SKM-1 (cell line): ENCODE measurements around the gene VSX1.

ENCODE experiments used
- DNase-seq: peaks from one replicate; lab custom pipeline; 2025; ENCODE audit not compliant: unreplicated experiment; lab: John Stamatoyannopoulos, UW

The VSX1 gene

DNA sequence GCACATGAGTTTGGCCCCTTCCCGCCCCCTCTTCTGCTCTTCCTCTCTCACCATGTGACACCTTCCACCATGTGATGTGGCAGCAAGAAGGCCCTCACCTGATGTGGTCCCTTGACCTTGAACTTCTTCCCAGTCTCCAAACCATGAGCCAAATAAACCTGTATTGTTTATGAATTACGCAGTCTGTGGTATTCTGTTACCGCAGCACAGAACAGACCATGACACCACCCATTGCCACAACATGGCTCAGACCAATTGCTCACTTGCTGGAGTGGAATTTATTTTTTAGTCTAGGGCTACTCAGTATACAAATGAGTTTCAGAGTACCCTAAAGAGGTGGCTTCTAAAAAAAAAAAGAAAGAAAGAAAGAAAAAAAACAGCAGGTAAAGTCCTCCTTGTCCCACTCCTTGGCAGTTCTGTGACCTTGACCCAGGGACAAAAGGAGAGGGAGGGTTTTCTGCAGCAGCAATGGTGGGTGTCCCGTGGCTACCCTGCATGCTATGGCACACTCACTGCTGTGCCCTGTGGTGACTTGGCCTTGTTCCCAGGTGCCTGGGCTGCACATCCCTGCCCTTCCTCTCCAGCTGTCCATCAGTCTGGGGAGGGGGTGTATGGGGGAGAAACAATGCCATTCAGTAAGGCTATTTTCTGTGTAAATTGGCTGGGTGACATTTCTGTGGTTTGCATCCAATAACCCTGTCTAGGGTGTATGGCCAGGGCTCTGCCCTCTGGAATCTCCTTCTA lies 5.4 kb upstream of the VSX1 start:
- no peak for DNase-seq

DNA sequence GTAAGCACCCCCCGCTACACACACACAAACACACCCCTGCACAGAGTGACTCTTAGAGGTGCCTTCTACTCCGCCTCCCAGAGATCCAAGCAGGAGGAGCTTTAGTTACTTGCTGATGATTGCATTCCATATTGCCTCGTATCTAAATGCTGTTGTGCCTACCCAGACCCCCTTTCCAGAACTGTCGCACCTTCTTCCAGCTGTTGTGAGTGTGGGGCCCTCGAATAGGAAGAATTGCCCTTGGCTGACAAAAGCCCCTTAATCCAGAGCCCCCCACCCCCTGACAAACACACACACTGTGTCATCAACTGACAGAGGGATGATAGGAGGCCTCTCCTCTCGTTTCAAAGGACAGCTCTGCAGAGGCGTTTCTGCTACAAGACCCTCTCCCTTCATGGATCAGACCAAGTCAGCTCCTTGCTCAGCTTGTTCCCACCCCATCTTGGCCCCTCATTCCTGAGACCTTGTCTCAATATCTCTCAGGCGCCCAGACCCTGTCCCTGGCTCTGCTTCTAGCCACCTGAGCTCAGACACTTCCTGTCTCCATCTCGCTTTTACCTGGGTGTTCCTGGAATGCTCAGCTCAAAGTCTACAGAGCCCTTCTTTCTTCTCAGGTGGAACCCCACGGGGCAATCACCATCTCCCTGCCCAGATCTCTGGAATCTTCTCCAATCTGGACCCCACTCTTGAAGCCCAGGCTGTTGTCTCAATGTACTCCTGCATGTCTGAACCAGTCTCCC lies 4.0 kb upstream of the VSX1 start:
- no peak for DNase-seq

DNA sequence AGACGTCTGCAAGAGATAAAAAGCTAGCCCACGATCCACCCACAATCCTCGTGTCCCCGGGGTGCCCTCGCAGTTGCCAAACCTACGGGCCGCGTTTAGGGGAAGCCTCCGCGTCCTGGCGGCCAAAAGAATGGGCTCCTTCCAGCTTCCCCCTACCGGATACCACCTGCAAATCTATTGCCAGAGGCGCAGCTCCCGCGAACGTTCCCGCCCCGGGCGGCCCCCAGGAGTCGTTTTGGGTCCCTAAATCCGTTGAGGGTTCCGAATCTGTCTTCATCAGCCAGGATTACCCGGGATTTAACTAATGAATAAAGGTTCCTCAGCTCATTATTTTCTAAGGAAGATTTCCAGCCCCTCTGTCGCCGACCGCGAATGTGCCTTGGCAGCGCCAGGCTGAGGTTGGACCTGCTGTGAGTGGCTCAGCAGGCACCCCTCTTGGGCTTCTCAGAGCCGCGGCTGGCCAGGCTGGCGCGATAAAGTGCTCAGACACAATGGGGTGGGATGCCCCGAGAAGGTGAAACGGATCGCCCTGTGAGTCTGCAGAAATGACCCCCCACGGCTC lies 2.8 kb upstream of the VSX1 start:
- no peak for DNase-seq

DNA sequence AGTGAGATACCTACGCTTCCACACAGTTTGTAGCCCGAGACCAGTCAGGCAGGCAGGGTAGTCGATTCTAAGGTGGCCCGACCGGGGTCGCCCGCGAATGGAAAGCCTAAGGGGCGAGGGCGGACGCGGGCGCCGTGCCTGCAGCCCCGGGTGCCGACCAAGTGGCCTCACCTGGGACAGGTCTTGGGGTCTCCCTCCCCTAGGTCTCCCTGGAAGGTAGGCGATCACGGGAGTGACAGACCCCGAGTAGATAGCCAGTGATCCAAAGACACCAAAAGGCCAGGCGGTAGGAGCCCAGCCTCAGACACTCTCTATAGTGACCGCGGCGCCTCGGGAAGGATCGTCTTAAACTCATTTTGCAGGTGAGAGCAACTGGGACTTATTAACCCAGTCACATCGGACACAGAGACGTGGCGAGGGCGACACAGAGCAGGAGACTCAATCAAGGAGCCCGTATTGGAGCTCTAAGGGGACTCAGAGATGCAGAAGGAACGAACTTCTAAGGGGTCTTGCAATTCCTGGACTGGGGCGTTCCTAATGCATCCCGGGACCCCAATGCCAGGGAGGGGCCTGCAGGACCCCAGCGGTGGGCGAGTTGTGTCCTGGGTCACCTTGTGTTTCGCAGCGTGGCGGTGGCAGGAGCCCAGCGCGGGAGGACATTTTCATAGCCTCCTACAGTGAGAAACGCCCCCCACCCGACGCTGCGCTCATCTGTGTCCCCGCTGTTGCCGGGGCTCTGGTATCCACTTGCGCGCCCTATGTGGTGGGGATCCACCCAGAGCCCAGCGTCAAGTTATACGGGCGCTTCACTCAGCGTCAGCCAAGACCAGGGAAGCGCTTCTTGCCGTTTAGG lies 2.1 kb upstream of the VSX1 start:
- no peak for DNase-seq

DNA sequence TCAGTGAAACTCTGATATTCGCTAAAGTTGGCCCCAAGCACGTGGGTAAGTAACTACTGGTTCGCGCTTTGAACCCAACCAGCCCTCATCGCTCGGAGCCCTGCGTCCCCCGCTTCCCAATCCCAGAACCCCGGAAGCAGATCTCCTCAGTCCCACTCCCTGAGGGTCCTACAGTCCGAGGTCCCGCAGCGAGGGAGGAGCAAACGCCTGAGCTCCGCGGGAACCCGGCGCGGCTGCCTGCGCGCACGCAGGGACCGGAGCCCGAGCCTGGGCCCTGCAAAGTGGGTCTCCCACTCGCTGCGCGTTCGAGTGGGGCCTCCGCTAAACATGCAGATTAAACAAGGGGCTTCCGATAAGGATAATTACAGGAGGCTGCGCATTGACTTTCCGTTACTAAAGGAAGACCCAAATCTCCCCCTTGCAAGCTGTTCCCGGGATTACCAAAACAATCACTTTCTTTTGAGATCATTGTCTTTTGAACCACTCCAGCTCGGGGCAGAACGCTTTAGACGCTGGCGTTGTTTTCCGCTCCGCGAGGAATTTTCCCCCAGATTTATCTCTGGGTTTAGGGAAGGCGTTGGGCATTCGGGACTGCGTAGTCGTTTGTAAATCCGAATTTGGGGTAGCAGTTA lies 1.3 kb upstream of the VSX1 start:
- DNase-seq = no peak

DNA sequence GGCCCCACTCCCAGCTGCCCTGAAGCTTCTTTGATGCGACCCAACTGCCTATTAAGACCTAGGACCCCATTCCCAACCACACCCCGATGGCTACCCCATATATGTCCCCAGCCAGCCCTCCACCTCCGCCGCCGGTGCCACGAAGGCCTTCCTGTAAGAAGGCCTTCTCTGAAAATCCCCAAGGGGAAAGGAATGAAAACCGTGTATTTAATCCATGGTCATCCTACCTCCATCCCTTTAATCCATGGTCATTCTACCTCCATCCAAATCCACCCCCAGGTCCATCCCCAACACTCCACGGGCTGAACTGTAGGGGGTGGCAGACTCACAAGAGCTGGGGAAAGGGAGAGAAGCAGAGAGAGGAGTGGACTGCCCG lies 545 bp upstream of the VSX1 start:
- DNase-seq = no peak

DNA sequence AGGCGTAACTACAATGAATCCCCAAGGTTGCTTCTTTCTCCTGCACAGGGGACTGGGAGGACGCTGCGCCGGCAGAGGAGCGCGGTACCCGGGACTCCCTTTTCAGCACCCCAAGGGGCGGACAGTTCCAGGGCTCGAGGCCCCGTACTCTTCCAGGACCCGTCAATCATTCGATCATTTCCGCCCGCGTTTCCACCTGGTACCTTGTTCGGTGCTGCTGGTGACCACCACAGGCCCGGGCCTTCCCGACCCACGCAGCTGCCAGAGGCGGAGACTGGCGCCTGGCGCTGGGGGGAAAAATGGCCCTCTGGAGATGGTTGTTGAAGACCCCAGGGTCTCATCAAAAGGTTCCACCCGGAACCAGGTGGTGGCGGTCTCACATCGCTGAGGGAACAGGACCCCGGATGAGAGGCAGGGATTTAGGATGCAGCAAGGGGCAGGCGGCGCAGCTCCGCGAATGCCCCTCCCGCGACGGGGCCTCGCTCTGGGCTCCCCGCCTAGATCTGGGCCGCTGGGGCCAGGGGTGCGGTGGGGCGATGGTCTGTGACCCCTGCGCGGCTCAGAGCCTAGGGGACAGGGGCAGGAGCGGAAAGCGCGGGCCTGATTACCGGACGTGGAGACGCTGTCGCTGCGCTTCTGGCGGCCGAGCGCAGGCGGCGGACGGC lies 744 bp downstream of the VSX1 start:
- DNase-seq = no peak

DNA sequence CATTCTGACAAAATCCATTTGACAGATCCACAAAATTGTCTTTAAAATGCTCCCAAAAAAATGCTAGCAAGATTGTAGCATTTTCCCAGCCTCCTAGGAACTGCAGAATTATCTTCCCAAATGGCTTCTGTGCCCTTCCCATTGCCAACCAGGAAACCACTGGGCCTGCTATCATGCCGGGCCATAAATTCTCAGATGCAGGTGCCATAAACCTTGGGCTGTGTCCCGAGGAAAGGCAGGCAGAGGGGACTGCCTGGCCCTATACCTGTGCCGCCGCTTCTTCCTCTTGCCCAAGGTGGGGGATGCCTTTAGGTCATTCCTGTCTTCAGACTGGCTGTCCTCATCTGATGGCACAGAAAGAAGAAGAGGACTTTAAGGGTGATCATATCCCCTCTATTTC lies 2.8 kb downstream of the VSX1 start:
- no peak for DNase-seq

DNA sequence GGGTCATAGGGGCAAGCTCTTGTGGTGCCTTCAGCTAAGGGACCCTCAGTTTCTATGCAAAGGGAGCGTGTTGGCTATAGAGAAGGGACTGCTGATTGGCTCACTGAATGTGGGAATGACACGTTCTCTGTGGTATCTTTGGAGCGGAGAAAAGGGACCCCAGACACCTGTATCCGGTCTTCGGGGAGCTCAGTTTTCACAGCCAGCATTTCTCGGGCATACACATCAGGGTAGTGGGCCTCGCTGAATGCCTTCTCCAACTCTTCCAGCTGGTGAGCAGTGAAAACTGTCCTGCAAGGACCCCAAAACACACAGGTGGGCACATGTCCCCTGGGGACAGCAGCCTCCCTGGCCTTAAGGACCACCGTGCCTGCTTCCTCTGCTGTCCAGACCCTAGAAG lies 3.3 kb downstream of the VSX1 start:
- no peak for DNase-seq

DNA sequence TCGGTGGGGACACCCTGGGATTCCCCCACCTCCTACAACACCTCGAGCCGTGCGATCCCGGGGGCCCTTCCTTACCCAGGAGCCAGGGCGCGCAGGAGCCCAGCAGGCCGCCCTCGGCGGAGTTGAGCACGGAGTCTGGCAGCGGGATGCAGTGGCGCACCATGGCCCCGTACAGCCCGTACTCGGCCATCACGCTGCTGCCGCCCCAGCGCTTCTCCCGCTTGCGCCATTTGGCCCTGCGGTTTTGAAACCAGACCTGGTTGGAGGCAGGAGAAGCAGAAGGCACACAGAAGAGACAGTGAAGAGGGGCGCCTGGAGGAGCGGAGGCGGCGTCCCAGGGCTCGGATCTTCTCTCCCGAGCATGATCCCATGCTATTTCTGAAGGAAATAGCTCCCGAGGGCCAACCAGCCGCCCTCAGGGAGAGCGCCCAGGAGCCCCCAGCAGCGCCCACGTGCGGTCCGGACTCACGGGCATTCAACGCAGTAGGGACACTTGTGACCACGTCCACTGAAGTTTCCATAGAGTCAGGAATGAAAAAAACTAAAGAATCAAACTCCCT lies 4.3 kb downstream of the VSX1 start:
- peak; percentile 55 for DNase-seq

DNA sequence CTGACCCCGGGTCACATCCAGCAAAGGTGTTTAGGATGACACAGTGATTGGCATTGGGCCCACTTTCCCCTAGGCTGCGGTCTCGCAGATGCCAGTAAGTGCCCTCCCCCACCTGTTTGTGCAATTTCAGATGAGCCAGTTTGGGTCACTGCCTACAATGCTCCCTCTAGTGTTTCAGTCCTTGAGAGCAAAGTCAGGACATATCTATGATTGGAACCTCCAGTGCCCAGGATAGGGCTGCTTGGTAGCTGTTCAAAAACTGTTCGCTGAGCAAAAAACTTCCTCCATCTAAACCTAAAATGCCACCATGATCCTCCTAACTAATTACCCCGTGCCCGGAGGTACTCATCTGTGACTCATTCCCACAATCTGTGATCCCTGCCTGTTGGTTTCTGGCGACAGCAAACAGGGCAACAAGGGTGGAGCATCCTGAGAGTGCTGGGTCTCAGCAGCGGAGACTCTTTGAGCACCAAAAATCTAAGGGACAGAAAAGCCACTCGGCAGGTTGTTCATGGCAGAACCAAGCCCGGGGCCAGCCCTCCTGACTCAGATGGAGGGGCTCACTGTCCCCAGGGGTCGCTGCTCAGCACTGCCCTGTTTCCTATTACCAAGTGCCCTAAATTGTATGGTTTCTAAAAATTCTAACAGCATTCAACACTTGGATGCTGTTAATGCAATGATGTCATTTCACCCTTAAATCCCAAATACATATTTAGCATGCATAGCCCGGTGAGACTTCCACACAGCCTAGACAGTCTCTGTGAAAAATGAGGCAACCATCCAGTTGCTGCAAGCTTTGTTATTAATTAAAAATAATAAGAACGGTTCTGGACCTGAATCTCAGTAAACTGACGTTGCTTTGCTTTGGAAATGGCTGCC lies 5.0 kb downstream of the VSX1 start:
- DNase-seq = peak; percentile 42

DNA sequence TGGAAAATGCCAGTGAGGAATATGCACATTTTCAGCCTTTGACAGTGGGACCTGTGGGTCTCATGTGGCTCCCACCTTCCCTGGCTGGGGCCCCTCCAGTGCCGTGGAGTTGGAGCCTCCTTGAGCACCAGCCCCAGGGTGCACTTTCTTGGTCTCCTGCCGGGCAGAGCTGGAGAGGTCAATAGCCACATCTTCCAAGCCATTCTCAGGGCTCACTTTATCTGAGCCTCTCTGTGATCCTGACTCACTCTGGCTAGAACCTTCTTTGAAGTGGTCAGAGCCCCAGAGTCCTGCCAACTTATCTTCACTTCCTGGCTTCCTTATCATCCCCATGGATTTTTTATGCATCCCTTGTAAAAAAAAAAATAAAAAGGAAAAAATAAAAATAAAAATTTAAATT lies 5.7 kb downstream of the VSX1 start:
- DNase-seq = no peak

DNA sequence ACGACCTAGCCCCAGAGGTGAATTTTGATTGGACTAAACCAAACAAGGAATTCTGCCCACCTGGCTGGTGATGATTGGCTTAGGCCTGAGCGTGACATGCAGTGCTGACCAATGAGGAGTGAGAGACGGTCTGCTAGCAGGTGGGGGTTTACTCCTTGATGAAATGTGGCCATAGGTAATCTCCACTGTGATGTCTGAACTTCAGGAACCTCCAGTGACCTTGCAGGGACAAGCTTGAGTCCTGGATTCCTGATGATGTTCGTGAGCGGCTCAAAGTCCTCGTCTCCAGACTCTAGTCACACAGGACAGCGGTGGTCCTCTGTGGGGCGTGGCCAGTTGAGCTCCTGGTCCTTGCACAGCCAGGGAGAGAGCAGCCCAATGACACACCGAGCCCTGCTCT lies 8.4 kb downstream of the VSX1 start:
- DNase-seq = no peak

DNA sequence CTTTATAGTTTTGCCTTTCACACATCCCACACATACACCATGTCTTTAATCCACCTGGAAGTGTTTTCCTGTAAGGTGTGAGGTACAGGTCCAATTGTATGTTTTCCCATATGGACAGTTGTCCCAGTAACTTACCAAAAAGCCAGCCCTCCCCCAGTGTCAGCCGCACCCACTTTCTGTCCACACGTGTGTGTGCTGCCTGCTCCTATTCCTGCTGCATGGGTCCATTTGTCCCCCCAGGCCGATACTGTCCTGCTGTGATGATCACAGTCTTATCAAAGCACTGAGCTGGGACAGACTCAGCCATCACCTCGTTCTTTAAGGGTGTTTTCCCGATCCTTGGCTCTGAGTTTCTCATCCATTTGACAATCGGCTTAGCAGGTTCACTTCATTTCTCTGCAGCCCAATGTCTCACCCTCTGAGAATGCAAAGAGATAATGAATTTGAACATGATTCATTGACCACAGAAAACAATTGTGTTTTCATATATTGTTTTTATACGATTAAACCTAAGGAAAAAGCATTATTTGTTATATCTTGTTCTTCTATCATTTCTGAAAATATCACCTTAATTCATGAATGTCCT lies 9.6 kb downstream of the VSX1 start:
- DNase-seq = no peak

DNA sequence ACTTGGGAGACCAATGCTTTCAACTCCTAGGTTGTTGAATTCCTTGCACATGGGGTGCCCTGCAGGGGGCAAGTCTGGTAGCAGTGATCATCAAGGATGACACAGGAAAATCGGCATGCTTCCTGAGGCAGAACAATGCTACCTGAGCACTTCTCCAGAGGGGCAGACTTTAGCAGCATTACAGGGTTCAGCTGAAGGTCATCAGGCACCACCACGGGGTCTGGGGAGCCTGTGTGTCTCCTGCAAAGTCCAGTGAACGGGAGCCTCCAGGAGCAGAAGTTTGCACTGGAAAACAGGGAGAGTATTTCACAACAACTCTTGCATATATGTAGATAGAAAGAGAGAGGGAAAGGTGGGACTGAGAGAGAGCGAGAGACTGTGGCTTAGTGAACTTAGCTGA lies 10.2 kb downstream of the VSX1 start:
- DNase-seq = no peak

DNA sequence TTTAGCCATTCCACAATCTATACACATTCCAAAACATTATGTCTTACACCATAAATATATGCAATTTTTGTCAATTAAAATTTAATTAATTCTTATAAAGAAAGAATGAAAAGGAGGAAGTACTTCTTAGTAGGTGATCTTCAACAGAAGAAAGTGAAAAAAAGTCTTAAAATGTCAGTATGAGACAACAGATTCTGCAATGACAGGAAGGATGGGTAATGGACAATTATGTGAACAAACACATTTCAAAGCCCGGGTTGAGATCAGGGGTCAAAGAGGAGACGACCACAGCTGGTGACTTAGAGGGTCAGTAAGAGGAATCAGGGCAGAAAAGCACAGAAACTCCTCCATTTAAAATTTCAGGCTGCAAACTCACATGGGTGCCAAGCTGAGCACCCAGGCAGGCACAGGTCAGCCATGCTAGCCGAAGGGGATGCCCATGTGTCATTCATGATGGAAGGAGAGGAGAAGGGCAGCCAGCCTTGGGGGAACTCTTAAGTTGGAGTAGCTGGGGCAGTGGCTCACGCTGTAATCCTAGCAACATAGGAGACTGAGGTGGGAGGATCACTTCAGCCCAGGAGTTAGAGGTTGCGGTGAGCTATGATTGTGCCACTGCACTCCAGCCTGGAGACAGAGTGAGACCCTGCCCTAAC lies 11.0 kb downstream of the VSX1 start:
- DNase-seq = no peak

DNA sequence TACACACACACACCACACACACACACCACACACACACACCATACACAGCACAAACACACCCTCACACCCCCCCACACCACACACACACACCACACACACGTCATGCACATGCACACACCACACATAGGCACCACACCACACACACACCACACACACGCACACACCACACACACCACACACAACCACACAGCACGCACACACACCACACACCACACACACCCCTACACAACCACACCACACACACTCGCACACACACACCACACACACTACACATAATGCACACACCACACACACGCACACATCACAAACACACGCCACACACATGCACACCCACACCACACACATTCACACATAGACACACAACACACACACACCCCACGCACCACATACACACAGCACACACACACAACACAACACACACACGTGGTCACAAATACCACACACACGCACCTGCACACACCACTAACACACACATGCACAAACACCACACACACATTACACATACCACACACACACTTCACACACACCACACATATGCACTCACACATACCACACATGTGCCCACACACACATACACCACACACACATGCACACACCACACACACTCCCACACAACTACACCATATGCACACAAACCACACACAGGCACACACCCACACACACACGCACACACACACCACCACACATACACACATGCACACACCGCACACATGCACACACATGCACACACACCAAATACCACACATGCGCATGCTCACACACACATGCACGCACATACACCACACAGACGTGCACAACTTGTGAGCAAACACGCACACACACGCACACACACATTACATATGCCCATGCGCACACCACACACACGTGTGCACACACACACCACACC lies 14.6 kb downstream of the VSX1 start:
- no peak for DNase-seq
